Suprapubic skin (tissue), 4 donors: ENCODE results near the gene NPAS1.

Experiments used
- EP300 ChIP-seq: sonication (generic); formaldehyde crosslinking; IDR thresholded peaks from one replicate; pipeline ENCODE4 v1.6.1; 2017; ENCODE audit warnings: antibody characterized with exemption
- POLR2A ChIP-seq, 2 donors: fragments of 450-650 bp; IDR thresholded peaks; one replicate each; pipeline ENCODE4 v1.6.1; 2017; ENCODE audit warnings: antibody characterized with exemption in 2 of 2, mild to moderate bottlenecking in 2 of 2, moderate library complexity in 2 of 2
- POLR2AphosphoS5 ChIP-seq, 3 donors: sonication (generic); formaldehyde crosslinking; IDR thresholded peaks; one replicate each; pipeline ENCODE4 v1.6.1; 2017; ENCODE audit warnings: antibody characterized with exemption in 3 of 3
- TF ChIP-seq, protein P1 (sequence below), 2 donors: fragments of 200-600 bp in 1 of 2; fragments of 450-650 bp in 1 of 2; sonication (generic) in 1 of 2; IDR thresholded peaks; one replicate each; pipeline ENCODE4 v1.5.1; 2016 to 2019; ENCODE audit warnings: antibody characterized with exemption in 2 of 2, mild to moderate bottlenecking in 1 of 2, moderate library complexity in 1 of 2

DNA sequence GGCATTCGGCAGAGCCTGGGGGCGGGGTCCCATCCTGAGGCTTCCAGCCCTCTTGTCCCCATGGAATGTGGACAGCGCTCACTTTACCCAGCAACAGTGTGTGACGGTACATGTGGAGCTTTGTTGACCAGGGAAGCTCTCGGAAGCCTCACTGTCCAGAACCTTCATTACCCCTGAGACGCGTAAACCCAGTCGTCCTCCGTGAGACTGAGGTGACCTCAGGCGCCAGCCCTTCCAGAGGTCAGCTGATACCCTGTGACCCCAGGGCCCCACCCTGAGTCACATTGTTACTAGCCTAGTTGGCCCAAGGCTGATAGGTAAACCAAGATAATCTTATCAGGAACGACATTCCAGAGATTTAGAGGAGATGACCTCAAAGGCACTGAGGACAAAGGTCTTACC, 39.0 kb downstream of the NPAS1 start:
- TF ChIP-seq, protein P1, sequence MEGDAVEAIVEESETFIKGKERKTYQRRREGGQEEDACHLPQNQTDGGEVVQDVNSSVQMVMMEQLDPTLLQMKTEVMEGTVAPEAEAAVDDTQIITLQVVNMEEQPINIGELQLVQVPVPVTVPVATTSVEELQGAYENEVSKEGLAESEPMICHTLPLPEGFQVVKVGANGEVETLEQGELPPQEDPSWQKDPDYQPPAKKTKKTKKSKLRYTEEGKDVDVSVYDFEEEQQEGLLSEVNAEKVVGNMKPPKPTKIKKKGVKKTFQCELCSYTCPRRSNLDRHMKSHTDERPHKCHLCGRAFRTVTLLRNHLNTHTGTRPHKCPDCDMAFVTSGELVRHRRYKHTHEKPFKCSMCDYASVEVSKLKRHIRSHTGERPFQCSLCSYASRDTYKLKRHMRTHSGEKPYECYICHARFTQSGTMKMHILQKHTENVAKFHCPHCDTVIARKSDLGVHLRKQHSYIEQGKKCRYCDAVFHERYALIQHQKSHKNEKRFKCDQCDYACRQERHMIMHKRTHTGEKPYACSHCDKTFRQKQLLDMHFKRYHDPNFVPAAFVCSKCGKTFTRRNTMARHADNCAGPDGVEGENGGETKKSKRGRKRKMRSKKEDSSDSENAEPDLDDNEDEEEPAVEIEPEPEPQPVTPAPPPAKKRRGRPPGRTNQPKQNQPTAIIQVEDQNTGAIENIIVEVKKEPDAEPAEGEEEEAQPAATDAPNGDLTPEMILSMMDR (IDR thresholded peaks at IDR 0.05): no peak
- TF ChIP-seq POLR2AphosphoS5 (IDR thresholded peaks at IDR 0.05): no peak
- no peak for TF ChIP-seq POLR2A (IDR thresholded peaks at IDR 0.05)
- no peak for TF ChIP-seq EP300
